WTC11 (cell line): ENCODE measurements around the gene GRPEL2.

Experiments used
- ARID4B ChIP-seq: sonication (generic); formaldehyde crosslinking; IDR thresholded peaks from 2 replicates; pipeline ENCODE4 v1.8.0; 2023; ENCODE audit warnings: missing genetic modification reagents, mild to moderate bottlenecking, borderline replicate concordance
- CBFB ChIP-seq: sonication (generic); formaldehyde crosslinking; IDR thresholded peaks from 2 replicates; pipeline ENCODE4 v1.8.1; 2022; ENCODE audit warnings: mild to moderate bottlenecking, low read depth, missing genetic modification reagents
- CREB1 ChIP-seq: sonication (generic); formaldehyde crosslinking; IDR thresholded peaks from 2 replicates; pipeline ENCODE4 v1.8.0; 2023; ENCODE audit warnings: mild to moderate bottlenecking, missing genetic modification reagents
- CTCF ChIP-seq: fragments of 200-600 bp; IDR thresholded peaks from 2 replicates; pipeline ENCODE4 v1.8.0; 2022; ENCODE audit warnings: antibody characterized with exemption
- ELF4 ChIP-seq: sonication (generic); formaldehyde crosslinking; IDR thresholded peaks from 2 replicates; pipeline ENCODE4 v1.8.1; 2022; ENCODE audit warnings: low read depth, mild to moderate bottlenecking, moderate library complexity, missing genetic modification reagents
- IRF1 ChIP-seq: sonication (generic); formaldehyde crosslinking; IDR thresholded peaks from 2 replicates; pipeline ENCODE4 v1.8.0; 2023; ENCODE audit warnings: missing genetic modification reagents
- MAX ChIP-seq: sonication (generic); formaldehyde crosslinking; IDR thresholded peaks from 2 replicates; pipeline ENCODE4 v1.8.0; 2022; ENCODE audit warnings: mild to moderate bottlenecking, missing genetic modification reagents
- MYBL2 ChIP-seq: sonication (generic); formaldehyde crosslinking; IDR thresholded peaks from 2 replicates; pipeline ENCODE4 v1.8.1; 2023; ENCODE audit warnings: mild to moderate bottlenecking, moderate library complexity, missing genetic modification reagents
- NFYB ChIP-seq: sonication (generic); formaldehyde crosslinking; conservative IDR thresholded peaks from 2 replicates; pipeline ENCODE4 v1.8.0; 2022; ENCODE audit warnings: low read depth, missing genetic modification reagents
- NR1H2 ChIP-seq: sonication (generic); formaldehyde crosslinking; IDR thresholded peaks from 2 replicates; pipeline ENCODE4 v1.9.0; 2021; ENCODE audit warnings: mild to moderate bottlenecking, moderate library complexity, missing genetic modification reagents
- TEAD1 ChIP-seq: sonication (generic); formaldehyde crosslinking; IDR thresholded peaks from 2 replicates; pipeline ENCODE4 v1.8.0; 2022; ENCODE audit warnings: mild to moderate bottlenecking, missing genetic modification reagents
- TEAD4 ChIP-seq: sonication (generic); formaldehyde crosslinking; IDR thresholded peaks from 2 replicates; pipeline ENCODE4 v1.8.0; 2022; ENCODE audit warnings: mild to moderate bottlenecking, missing genetic modification reagents
- USF1 ChIP-seq: sonication (generic); formaldehyde crosslinking; IDR thresholded peaks from 2 replicates; pipeline ENCODE4 v1.8.0; 2022; ENCODE audit warnings: mild to moderate bottlenecking, missing genetic modification reagents
- ZNF121 ChIP-seq: sonication (generic); formaldehyde crosslinking; IDR thresholded peaks from 2 replicates; pipeline ENCODE4 v1.8.0; 2023; ENCODE audit warnings: missing genetic modification reagents

- TF ChIP-seq CTCF (no peak), MAX (CRISPR knock-in tag) (no peak), MYBL2 (CRISPR knock-in tag) (no peak), TEAD4 (CRISPR knock-in tag) (no peak), CBFB (CRISPR knock-in tag) (no peak), NFYB (CRISPR knock-in tag) (no peak), TEAD1 (no peak), CREB1 (CRISPR knock-in tag) (no peak), ELF4 (CRISPR knock-in tag) (no peak), ZNF121 (CRISPR knock-in tag) (no peak), ARID4B (no peak), USF1 (CRISPR knock-in tag) (no peak), NR1H2 (CRISPR knock-in tag) (no peak), IRF1 (CRISPR knock-in tag) (no peak)
These were observed 20.7 kb upstream of the GRPEL2 start for GRCh38 chr5:149324641-149325040.
